HG03135 (cell line): Measurements from ENCODE around the gene SMARCB1.

Experiments
- ATAC-seq: cut with Tn5 transposase; IDR thresholded peaks from one replicate; pipeline ENCODE4 v1.9.1; 2021; ENCODE audit warnings: mild to moderate bottlenecking, moderate library complexity; ENCODE audit not compliant: unreplicated experiment

The SMARCB1 gene

GRCh38 chr22:23760056-23760455 lies 26.7 kb upstream of the SMARCB1 start:
- ATAC-seq = no peak

DNA sequence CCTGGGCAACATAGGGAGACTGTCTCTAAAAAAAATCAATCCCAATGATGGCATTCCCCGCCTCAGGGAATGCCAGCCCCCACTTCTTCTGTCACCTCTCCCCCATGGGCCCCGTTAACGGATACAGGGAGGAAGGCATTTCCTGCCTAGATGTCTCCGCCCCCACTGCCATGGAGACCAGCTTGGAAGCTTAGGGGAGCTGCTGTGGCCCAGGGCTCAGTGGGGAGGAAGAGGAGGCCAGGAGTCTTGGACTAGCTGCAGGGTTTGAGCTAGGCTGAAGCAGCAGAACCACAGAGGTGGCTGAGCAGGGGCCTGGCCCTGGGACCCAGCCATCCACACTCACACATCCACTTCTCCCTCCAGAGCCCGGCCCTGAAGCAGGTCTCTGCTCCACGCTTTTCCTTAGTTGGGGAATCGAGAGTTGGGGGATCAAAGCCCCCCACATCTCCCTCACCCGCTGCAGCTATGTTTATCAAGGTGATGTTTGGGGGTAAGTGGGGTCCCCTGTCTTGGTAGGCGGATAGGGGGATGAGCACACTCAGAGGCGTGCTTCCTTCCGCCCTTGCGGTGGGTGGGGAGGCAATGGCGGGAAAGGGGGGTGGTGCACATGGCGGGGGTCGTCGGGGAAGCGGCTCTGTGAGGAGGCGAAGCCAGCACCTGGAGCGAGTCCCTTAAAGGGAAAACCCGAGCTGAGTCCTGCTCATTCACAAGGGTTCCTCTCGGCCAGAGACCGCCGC lies 23.8 kb upstream of the SMARCB1 start, which contains the start of gene C22orf15:
Gene C22orf15, plus strand, starts transcription at position 149 of the 737 bp plus-strand sequence. Its CDS starts 317 bp downstream, at position 466.
- ATAC-seq = no peak

DNA sequence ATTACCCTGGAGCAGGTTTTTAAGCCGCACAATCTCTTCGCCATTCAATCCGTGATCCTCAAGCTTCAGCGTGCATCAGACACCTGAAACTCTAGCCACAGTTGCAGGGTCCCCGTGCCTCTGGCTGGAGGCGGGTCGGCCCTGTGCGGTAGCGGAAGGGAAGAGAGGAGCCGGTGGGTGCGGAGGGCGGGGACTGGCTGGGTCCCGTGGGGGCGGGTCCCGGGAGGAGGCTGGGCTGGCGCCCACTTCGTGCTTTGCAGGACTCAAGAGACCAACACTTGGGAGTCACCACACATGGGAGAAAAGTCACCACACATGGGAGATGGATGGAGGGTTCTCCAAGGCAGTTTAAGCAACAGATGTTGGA lies 23.2 kb upstream of the SMARCB1 start:
- ATAC-seq = no peak

- no peak for ATAC-seq
These were observed 22.8 kb upstream of the SMARCB1 start for GRCh38 chr22:23763954-23764353.

GRCh38 chr22:23764899-23765881 lies 21.6 kb upstream of the SMARCB1 start:
- no peak for ATAC-seq

- no peak for ATAC-seq
These were observed 19.5 kb upstream of the SMARCB1 start for GRCh38 chr22:23767303-23767672.

DNA sequence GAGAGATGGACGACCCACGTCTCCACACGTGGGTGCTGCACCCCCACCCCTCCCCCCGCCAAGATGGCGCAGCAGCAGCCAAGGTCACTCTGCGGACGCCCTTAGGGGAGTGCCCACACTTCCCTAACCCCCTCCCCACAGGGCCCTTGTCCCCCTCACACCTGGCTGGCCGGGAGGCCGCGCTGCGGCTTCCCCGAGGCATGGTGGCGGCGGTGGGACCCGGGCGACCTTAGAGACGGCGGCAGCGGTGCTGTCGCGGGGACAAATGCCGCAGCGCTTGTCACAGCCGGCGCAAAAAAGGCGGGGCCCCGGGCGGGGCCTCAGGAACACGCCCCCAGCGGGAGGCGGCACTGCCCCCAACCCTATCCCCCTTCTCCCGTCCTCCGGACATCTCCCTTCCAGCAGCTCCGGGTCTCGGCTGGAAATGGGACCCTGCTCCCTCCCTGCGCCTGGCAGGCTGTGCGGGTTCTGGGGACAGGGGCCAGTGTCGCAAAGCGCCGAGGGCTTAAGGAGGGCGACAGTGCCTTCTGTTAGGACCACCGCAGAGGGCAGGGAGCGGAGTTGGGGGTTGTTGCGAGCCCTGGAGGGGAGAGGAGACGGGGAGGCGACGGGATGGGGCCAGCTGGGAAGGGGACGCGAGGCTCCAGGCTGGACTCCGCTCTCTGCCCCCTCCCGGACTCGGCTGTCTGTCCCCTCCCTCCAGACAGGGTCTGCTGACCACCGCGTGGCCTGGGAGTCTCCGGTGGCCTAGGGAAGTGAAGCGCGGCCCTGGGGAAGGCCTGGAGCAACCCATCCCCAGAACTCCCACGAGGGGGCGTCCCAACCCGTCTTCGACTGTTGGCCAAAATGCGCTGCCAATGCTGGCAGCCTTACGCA lies 18.9 kb upstream of the SMARCB1 start, which contains the start of gene CHCHD10:
Gene CHCHD10, minus strand, starts transcription at position 300 of the 876 bp plus-strand sequence. Its CDS starts 98 bp downstream, at position 202.
- no peak for ATAC-seq

- no peak for ATAC-seq
These were observed 17.3 kb upstream of the SMARCB1 start for GRCh38 chr22:23769321-23769965.

DNA sequence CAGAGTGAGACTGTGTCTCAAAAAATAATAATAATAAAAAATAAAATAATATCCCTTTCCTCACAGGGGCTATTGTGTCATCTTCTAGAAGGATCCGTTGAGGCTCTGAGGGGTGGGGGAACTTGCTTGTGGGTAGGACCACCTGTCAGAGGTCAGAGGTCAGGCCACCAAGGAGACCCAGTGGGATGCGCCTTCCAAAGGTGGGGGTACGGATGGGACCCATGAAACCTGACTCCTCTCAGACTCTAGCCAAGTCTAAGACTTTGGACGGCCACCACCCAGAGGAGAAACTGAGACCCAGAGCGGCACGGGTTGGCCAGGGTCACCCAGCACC lies 14.5 kb upstream of the SMARCB1 start:
- ATAC-seq = no peak

DNA sequence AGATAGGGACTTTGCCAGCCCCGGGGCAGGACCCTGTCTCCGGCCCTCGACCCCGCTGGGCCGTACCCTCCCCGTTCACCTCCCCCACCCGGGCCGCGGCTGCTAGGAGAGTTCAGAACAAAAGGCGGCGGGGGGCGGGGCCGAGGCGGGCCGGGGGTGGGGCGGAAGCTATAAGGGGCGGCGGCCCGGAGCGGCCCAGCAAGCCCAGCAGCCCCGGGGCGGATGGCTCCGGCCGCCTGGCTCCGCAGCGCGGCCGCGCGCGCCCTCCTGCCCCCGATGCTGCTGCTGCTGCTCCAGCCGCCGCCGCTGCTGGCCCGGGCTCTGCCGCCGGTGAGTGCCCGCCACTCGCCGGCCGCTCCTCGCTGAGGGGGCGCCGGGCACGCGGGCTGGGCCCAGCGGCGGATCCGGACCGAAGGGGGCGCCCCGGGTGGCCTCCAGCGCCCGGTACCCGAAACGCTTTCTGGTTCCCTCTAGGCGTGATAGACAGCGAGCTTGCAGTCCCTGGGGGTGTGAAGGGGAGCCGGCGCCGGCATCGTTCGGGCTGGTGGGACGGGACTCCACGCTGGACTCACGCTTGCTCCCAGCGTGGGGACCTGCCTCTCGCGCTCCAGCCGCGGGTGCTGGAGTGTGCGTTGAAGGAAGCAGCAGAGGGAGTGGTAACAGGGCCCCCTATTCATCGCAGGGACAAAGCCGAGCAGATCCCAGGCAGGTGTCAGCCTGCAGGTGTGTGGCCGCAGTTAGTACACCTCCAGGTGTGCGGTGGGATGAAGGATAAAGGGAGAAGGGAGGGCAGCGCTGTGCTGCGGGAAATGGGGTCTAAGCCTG lies 13.9 kb upstream of the SMARCB1 start, which contains the start of gene MMP11:
Gene MMP11, plus strand, starts transcription at position 201 of the 825 bp plus-strand sequence. Its CDS starts 22 bp downstream, at position 223.
- ATAC-seq = no peak

DNA sequence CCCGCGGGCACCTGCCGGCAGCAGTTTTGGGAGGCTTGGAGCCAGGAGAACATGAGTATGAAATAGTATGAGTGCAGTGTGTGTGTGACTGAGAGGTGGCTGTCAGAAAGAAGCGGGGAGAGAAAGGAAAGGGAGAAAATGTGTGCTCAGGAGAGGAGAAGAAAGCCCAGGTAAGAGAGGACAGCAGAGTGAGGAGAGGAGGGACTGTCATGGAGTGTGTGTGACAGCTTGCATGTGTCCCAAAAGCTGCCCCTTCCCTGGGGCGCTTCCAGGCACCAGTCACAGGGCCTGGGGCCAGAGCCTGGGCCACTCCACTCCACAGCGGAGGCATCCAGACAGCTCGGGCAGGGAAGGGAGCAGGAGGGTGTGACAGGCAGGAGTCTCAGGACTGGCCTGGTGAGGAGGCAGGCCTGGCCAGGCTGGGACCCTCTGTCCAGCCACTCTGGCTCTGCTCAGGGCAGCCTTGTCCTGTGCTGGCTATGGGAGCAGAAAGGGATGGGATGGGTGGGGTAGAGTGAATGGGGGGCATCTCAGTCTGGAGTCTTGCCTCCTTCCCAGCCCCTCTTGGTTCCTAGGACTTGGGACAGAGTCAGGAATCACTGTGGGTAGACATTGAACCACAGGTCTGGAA lies 13.2 kb upstream of the SMARCB1 start:
- no peak for ATAC-seq

DNA sequence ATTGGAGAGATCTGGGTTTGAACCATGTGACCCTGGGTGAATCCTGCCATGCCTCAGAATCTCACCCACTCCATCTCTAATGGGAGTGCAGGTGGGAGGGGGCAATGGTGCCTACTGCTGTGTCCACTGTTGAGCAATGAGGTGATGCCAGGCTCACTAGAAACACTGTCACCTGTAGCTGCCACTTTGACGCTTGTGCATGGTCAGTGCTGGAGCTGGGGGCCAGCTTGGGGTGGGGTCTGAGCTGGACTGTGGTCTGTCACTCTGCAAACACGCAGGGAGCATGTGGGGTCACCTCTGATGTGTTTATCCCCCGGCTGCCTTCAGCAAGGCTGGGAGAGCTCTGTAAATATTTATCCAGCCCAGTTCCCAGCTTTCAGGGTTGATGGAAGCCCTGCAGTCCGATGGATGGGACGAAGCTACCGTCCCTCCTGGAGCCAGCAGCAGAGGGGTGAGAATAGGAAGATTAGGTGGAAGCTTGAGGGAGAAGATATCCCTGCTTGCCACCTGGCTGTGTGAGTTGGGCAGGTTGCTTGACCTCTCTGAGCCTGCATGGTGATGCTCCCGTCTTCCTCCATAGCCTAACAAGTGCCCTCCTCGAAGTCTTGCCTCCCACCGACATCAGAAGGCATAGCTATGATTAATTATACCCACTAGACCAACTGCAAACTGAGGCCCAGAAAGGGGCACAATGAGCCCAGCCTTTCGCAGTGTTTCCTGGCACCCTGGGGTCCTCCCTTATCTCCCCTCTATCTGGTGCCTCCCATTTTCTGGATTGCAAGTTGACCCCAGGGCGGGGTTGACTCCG lies 12.4 kb upstream of the SMARCB1 start:
- ATAC-seq = no peak

DNA sequence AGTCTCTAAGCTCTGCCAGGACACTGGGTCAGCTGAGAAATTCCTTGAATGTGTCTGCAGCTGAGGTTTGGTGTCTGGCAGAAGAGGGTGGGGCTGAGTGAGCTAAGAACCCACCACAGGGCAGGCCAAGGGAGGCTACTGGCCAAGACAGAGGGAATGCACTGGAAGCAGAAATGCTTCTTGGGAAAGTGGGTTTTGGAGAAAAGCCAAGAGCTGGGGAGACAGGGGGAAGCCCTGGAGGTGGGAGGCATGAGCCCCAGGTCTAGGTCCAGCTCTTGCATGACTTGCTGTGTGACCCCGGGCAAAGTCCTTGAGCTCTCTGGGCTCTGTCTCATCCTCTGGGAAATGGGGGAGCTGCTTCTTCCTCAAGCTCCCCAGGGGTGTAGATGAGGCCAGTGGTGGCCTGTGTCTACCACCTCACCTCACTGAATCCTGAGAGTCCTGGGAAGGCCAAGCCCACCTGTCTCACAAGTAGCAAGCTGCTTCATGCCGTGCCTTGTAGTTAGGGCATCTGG lies 11.8 kb upstream of the SMARCB1 start:
- no peak for ATAC-seq

DNA sequence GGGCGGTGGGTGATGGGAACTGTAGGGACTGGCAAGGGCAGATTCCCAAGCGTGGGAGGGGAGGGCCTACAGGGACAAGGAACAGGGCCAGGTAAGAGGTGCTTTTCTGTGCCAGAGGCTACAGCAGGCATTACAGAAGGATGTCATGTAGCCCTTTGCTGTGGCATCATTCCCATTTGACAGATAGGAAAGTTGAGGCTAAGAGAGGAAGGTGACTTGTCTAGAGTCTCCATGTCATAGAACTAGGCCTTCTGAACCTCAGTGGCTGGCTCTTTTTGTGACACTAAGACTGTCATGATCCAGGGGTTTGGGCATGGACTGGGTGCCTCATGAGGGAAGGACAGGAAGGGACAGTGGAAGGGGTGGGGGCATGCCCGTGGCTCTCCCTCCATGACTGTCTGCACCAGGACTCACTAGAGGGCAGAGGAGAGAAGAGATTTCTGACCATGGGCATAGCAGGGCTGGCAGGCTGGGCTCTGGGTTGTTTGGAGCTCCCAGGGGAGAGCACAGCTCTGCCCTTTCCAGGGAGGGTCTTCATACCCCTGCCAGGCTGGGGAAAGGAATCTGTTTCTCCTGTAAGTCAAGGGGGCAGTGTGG lies 10.9 kb upstream of the SMARCB1 start:
- ATAC-seq = no peak

DNA sequence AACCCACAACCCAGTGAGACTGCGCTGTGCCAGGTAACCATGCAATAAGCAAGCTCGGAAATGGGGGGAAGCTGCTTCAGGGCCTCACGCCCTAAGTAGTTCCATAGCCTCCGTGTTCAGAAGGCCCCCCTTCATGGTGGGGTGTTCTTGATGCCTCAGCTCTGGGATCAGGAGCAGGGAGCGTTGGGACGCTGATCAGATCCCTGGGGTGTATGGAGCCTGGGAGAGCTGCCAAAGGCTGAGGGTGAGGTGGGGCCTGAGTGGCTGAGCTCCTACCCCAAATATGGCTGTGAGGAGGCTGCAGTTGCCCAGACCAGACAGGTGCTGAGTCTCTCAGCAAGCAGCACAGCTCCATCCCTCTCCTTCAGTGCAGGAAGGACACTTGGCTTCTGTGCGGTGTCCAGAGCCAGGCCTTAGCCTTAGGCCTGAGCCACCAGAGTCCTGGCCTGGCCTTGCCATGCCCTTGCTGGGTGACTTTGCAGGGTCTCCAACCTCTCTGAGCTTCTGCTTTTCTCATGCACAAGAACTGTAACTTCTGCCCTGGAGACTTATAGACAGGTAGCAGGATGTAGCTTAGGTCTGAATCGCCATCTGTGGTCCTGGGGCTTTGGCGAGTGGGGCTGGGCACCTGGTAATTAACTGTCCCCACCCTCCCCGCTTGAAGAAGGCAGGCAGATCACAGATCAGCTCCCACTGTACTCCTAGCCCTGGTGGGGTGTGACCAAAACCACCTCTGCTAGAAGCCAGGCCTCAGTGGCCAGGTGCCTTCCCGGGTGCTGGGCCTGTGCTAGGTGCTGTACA lies 8.8 kb upstream of the SMARCB1 start:
- ATAC-seq = no peak

GRCh38 chr22:23778577-23778900 lies 8.2 kb upstream of the SMARCB1 start:
- ATAC-seq = no peak

DNA sequence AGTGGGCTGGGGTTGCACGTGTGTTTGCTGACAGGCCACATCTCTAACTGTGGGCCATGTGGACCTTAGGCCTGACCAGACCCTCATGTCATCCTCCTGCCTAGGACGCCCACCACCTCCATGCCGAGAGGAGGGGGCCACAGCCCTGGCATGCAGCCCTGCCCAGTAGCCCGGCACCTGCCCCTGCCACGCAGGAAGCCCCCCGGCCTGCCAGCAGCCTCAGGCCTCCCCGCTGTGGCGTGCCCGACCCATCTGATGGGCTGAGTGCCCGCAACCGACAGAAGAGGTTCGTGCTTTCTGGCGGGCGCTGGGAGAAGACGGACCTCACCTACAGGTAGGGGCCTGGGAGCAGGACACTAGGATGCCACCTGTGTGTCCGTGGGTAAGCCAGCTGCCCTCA lies 7.7 kb upstream of the SMARCB1 start:
- no peak for ATAC-seq
